Vagina (tissue), 2 donors: Measurements from ENCODE around the gene CAMKK1. TPM values are rescaled to one million over a fixed set of nuclear protein-coding genes. Genes with fewer than 3 reads are reported as not detected.

Source experiments
- DNase-seq, 2 donors: peaks; one replicate each; pipeline ENCODE4 v3.0.0-alpha.2; 2017; ENCODE audit errors: extremely low spot score in 2 of 2
- H3K27ac ChIP-seq: fragments of 200-600 bp; sonication (generic); one replicate; pipeline ENCODE4 v1.5.1; 2019
- H3K27me3 ChIP-seq: fragments of 200-600 bp; sonication (generic); one replicate; pipeline ENCODE4 v1.5.1; 2019
- H3K36me3 ChIP-seq, 2 donors: fragments of 200-600 bp; sonication (generic); one replicate each; pipeline ENCODE4 v1.5.1; 2017 to 2019
- H3K4me1 ChIP-seq: fragments of 200-600 bp; sonication (generic); one replicate; pipeline ENCODE4 v1.5.1; 2019
- H3K4me3 ChIP-seq, 2 donors: fragments of 200-600 bp; sonication (generic); 1 replicate in 1 of 2; 2 replicates in 1 of 2; pipeline ENCODE4 v1.5.1; 2016 to 2019
- H3K9me3 ChIP-seq: fragments of 200-600 bp; sonication (generic); one replicate; pipeline ENCODE4 v1.5.1; 2019
- POLR2A ChIP-seq, 2 donors: fragments of 450-650 bp; IDR thresholded peaks; one replicate each; pipeline ENCODE4 v1.6.1; 2017; ENCODE audit warnings: antibody characterized with exemption in 2 of 2, mild to moderate bottlenecking in 2 of 2, moderate library complexity in 2 of 2
- POLR2AphosphoS5 ChIP-seq, 2 donors: sonication (generic); formaldehyde crosslinking; IDR thresholded peaks; one replicate each; pipeline ENCODE4 v1.9.0; 2017; ENCODE audit warnings: antibody characterized with exemption in 2 of 2, mild to moderate bottlenecking in 2 of 2, low read depth in 1 of 2; ENCODE audit not compliant: insufficient read depth in 1 of 2
- intact Hi-C: fragments of 100-400 bp; cut with DNase I; formaldehyde crosslinking; loops from one replicate; pipeline ENCODE4 v1.15.1; 2023
- total RNA-seq: library from RNA; depleted of rRNA; stranded (reverse); fragments of >200 nt; gene quantifications from one replicate; pipeline ENCODE4 v1.2.3, GENCODE V29; 2016
- TF ChIP-seq, protein P1 (sequence below), 3 experiments: fragments of 450-650 bp in 2 of 3; fragments of 200-600 bp in 1 of 3; sonication (generic) in 1 of 3; IDR thresholded peaks; one replicate each; pipeline ENCODE4 v1.5.1; 2017 to 2019; ENCODE audit warnings: antibody characterized with exemption in 3 of 3, mild to moderate bottlenecking in 2 of 3, moderate library complexity in 2 of 3

The CAMKK1 gene
- total RNA-seq: 12.0 TPM

DNA sequence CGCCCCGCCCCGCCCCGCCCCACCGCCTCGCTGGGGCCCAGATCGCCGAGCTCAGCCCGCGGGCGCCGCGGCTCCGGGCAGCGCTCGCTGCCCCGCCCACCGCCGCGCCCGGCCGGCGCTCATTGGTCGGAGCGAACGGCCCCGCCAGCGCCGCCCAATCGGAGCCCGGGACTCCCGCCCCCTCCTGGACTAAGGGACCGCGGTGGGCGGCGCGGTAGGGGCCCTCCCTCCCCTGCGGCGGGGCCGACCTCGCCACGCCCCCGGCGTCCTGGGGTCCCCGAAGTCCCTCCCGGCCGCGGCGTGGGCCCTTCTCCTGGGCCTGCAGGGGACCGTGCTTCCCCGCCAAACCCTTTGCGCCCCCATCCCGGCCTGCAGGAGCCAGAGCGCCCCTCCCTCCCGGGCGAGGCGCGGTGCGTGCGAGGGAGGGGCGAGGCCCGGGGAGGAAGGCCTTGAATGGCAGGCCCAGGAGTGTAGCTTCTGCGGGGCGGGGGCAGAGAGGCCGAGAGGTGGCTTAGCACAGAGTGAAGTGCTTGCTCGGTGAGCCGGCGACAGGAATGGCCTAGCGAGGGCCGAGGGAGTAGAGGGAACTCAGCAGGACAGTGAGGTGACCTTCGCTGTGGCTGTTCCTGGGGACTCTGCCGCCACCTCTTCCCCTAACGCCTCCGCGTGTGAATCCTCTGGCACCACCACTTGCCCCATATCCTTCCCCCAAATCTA, at the start of gene CAMKK1:
CAMKK1 (minus strand) TSS at position 51 of the 717 bp plus-strand sequence. CDS start 7,366 bp downstream, outside the sequence.
- H3K4me3 ChIP-seq: peak within 1 kb of the TSS; percentile 80 to 94
- DNase-seq: no peak
- no peaks in the 10 kb centered on the region for H3K36me3 ChIP-seq
- H3K27me3 ChIP-seq: no peaks in the 10 kb centered on the region
- peak within 1 kb of the TSS; percentile 96 for H3K27ac ChIP-seq
- H3K4me1 ChIP-seq: peaks cover 79% of the 10 kb centered on the region
- intact Hi-C loops: no loop called here
- peak in 1 of 2 donors; percentile 58 for TF ChIP-seq POLR2AphosphoS5 (IDR thresholded peaks at IDR 0.05; ENCODE audit: insufficient read depth in 1 of 2, low read depth in 1 of 2)
- TF ChIP-seq POLR2A (IDR thresholded peaks at IDR 0.05): no peak
- no peaks in the 10 kb centered on the region for H3K9me3 ChIP-seq

DNA sequence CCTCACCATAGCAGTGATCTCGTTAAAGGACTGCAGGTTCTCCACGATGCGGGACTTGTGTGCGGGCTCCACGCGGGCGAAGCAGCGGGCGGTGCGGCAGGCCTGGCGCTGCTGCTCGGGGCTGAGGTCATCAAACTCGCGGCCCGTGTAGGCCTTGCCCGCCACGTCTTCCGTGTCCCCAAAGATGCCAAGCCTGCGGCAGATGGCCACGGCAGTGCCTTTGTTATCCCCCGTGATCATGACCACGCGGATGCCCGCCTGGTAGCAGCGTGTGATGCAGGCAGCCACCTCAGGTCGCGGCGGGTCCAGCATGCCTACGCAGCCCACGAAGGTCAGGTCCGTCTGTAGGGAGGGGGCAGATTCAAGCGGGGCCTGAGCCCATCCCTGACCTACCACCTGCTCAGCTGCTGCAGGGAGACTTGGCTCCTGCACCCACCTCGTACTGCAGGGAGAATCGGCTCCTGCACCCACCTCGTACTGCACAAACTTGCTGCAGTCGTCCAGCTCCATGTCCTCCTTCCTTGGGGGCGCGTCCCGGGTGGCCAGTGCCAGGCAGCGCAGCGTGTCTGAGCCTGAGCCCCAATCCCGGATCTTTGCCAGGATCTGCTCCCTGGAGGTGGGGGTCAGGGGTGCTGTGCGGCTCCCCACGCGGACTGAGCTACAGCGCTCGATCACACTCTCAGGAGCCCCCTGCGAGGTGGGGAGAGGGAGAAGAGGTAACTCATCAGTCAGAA, 48.3 kb upstream of the CAMKK1 start:
- intact Hi-C loops: no loop called here
- H3K4me1 ChIP-seq: peaks cover 10% of the 10 kb centered on the region
- TF ChIP-seq, protein P1, sequence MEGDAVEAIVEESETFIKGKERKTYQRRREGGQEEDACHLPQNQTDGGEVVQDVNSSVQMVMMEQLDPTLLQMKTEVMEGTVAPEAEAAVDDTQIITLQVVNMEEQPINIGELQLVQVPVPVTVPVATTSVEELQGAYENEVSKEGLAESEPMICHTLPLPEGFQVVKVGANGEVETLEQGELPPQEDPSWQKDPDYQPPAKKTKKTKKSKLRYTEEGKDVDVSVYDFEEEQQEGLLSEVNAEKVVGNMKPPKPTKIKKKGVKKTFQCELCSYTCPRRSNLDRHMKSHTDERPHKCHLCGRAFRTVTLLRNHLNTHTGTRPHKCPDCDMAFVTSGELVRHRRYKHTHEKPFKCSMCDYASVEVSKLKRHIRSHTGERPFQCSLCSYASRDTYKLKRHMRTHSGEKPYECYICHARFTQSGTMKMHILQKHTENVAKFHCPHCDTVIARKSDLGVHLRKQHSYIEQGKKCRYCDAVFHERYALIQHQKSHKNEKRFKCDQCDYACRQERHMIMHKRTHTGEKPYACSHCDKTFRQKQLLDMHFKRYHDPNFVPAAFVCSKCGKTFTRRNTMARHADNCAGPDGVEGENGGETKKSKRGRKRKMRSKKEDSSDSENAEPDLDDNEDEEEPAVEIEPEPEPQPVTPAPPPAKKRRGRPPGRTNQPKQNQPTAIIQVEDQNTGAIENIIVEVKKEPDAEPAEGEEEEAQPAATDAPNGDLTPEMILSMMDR (IDR thresholded peaks at IDR 0.05): no peak
- no peak for TF ChIP-seq POLR2A (IDR thresholded peaks at IDR 0.05)
- no peak for TF ChIP-seq POLR2AphosphoS5 (IDR thresholded peaks at IDR 0.05; ENCODE audit: insufficient read depth in 1 of 2, low read depth in 1 of 2)
- H3K4me3 ChIP-seq: no peak overlapping the region
- no peaks in the 10 kb centered on the region for H3K9me3 ChIP-seq
- no peak overlapping the region for H3K27ac ChIP-seq
- DNase-seq: no peak
- H3K36me3 ChIP-seq: peaks cover 0 to 7% of the 10 kb centered on the region in 2 donors
- H3K27me3 ChIP-seq: no peaks in the 10 kb centered on the region

DNA sequence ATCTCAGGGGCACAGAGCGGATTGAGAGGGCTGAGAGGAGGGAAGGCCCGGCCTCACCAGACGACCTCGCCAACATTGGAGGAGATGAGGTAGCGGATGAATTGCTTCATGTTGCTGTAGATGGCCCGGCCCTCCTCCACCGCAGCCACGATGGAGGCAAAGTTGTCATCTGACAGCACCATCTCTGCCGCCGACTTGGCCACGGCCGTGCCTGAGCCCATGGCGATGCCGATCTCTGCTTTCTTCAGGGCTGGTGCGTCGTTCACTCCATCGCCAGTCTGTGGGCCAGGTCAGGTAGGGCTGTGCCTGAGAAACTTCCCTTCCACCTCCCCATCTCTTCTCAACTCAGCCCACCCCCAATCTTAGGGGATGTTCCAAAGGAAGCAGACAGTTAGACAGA, 44.5 kb upstream of the CAMKK1 start:
- Histone ChIP-seq H3K27me3 (no peaks in the 10 kb centered on the region), H3K36me3 (peaks cover 0 to 7% of the 10 kb centered on the region in 2 donors), H3K4me3 (no peak overlapping the region), H3K9me3 (no peaks in the 10 kb centered on the region), H3K4me1 (no peaks in the 10 kb centered on the region), H3K27ac (no peak overlapping the region)
- intact Hi-C loops: no loop called here
- TF ChIP-seq POLR2AphosphoS5 (IDR thresholded peaks at IDR 0.05; ENCODE audit: insufficient read depth in 1 of 2, low read depth in 1 of 2): no peak
- TF ChIP-seq, protein P1 (IDR thresholded peaks at IDR 0.05): no peak
- TF ChIP-seq POLR2A (IDR thresholded peaks at IDR 0.05): no peak
- DNase-seq: no peak

DNA sequence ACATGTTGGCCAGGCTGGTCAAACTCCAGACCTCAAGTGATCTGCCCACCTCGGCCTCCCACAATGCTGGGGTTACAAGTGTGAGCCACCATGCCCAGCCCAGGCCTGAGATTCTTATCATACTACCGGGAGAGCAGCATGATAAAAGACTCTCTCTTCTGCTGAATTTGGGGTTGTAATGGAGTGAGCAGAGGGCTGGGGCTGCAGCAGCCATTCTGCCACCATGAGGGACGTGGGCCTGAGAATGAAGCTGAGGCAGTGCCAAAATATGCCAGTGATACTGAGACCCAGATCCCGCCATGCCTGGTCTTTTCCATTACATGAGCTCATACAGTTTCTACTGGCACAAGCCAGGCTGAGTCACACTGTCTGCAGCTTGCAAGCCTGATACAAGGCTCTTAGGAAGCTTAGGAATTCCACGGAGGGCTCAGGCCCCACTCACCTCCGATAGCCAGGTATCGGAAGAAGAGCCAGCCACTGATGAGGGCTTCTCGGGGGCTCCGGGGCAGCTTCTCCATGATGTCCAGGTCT, 43.0 kb upstream of the CAMKK1 start:
- no peak for DNase-seq
- TF ChIP-seq, protein P1 (IDR thresholded peaks at IDR 0.05): no peak
- no peak for TF ChIP-seq POLR2A (IDR thresholded peaks at IDR 0.05)
- no peak for TF ChIP-seq POLR2AphosphoS5 (IDR thresholded peaks at IDR 0.05; ENCODE audit: insufficient read depth in 1 of 2, low read depth in 1 of 2)
- intact Hi-C loops: no loop called here

DNA sequence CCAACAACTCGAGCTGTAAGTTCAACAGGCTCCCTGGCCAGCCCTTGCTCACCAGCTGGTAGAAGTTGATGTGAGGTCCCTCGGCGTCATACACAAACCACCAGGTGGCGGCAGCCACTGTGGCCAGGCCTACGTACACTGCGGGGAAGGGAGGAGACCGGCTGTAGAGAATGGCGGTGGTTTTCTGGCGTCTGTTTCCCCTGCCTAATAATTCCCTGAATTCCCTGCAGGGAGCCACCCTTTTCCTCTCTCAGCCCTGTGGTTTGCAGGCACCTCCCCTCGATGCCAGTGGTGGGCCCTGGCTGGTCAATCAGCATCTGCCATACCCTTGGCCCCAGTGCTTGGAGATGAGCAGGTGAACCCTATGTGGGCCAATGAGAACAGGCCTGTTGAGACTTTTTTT, 42.3 kb upstream of the CAMKK1 start:
- DNase-seq: no peak
- Histone ChIP-seq H3K27ac (no peak overlapping the region), H3K4me3 (no peak overlapping the region), H3K27me3 (no peaks in the 10 kb centered on the region), H3K36me3 (peaks cover 0 to 7% of the 10 kb centered on the region in 2 donors), H3K4me1 (no peaks in the 10 kb centered on the region), H3K9me3 (no peaks in the 10 kb centered on the region)
- no peak for TF ChIP-seq POLR2A (IDR thresholded peaks at IDR 0.05)
- no peak for TF ChIP-seq POLR2AphosphoS5 (IDR thresholded peaks at IDR 0.05; ENCODE audit: insufficient read depth in 1 of 2, low read depth in 1 of 2)
- TF ChIP-seq, protein P1 (IDR thresholded peaks at IDR 0.05): peak in 2 of 3 experiments; percentile 4 to 24
- intact Hi-C loops: no loop called here

More for the DNA sequence above, 43.0 kb upstream of the CAMKK1 start:
- Histone ChIP-seq H3K4me1 (no peaks in the 10 kb centered on the region), H3K27me3 (no peaks in the 10 kb centered on the region), H3K4me3 (no peak overlapping the region), H3K9me3 (no peaks in the 10 kb centered on the region), H3K27ac (no peak overlapping the region), H3K36me3 (peaks cover 0 to 7% of the 10 kb centered on the region in 2 donors)
